Mucosa of descending colon (tissue), 3 donors: ENCODE measurements around the gene ARHGEF10L. TPM values are rescaled to one million over a fixed set of nuclear protein-coding genes. Genes with fewer than 3 reads are reported as not detected.

Experiments used
- ATAC-seq: fragments of 200-7000 bp; cut with Tn5 transposase; one replicate; pipeline ENCODE4 v1.9.1; 2020; ENCODE audit warnings: mild to moderate bottlenecking, moderate library complexity
- DNase-seq, 3 donors: peaks; one replicate each; pipeline ENCODE4 v3.0.0-alpha.2; 2020
- H3K36me3 ChIP-seq: fragments of 200-600 bp; one replicate; pipeline ENCODE4 v1.8.0; 2021; ENCODE audit warnings: low read depth, mild to moderate bottlenecking
- H3K4me1 ChIP-seq: fragments of 200-600 bp; one replicate; pipeline ENCODE4 v1.8.0; 2021; ENCODE audit warnings: low read depth, mild to moderate bottlenecking
- H3K4me3 ChIP-seq: fragments of 200-600 bp; one replicate; pipeline ENCODE4 v1.8.0; 2021; ENCODE audit warnings: mild to moderate bottlenecking
- H3K9me3 ChIP-seq: fragments of 200-600 bp; one replicate; pipeline ENCODE4 v1.8.0; 2021; ENCODE audit warnings: mild to moderate bottlenecking
- CTCF ChIP-seq: fragments of 200-600 bp; IDR thresholded peaks from one replicate; pipeline ENCODE4 v1.8.0; 2022; ENCODE audit warnings: antibody characterized with exemption, mild to moderate bottlenecking
- intact Hi-C, 2 donors: fragments of 100-400 bp; cut with DNase I in 1 of 2; cut with micrococcal nuclease in 1 of 2; formaldehyde crosslinking; loops; one replicate each; pipeline versions ENCODE4 v1.11.0 to v1.11.1; 2022; cut with DNase I, micrococcal nuclease
- total RNA-seq, 3 donors: library from RNA; stranded (reverse); fragmentation: NEBNext Ultra II Directional in 2 of 3; extraction: Animal tissue kit (Norgen Biotek cat#: 25700) in 2 of 3; gene quantifications; one replicate each; pipeline versions ENCODE4 v1.2.1 to v1.2.4, GENCODE V29; 2021 to 2023
- donor health status: DM: no; HTN: no; CAD: no; lungs with moderate emphysema.
- donor health status: DM: no; HTN: no; CAD: no.
- donor health status: DM: no; HTN: yes; CAD: no.

The ARHGEF10L gene
- total RNA-seq, 3 donors from 2014 or later: 87.6 to 146 (median 144) TPM

GRCh38 chr1:17554954-17555353 is 15.5 kb downstream of the ARHGEF10L start:
- H3K4me1 ChIP-seq: peaks cover 35% of the 10 kb centered on the region

DNA sequence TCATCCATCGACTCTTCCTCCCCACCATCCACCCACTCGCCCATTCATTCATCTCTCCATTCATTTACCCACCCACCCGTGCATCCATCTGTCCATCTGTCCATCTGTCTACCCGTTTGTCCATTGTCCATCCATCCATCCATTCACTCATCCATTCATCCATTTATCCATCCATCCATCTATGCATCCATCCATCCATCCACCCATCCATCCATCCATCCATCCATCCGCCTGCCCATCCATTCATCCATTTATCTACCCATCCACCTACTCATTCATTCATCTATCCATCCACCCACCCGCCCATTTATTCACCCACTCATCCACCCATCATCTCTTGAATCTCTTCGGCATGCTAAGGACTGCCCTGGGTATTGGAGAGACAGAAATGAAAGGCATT is 18.5 kb downstream of the ARHGEF10L start:
- no peaks in the 10 kb centered on the region for H3K36me3 ChIP-seq
- no peak for TF ChIP-seq CTCF
- intact Hi-C loops: no loop called here
- ATAC-seq (no peak), DNase-seq (no peak)
- no peaks in the 10 kb centered on the region for H3K9me3 ChIP-seq
- peaks cover 18% of the 10 kb centered on the region for H3K4me1 ChIP-seq
- no peak overlapping the region for H3K4me3 ChIP-seq

More at GRCh38 chr1:17554954-17555353, 15.5 kb downstream of the ARHGEF10L start:
- no peaks in the 10 kb centered on the region for H3K9me3 ChIP-seq
- DNase-seq (no peak), ATAC-seq (no peak)
- H3K36me3 ChIP-seq: no peaks in the 10 kb centered on the region
- no peak overlapping the region for H3K4me3 ChIP-seq
- no peak for TF ChIP-seq CTCF
- intact Hi-C loops: no loop called here

- Histone ChIP-seq H3K36me3 (no peaks in the 10 kb centered on the region), H3K9me3 (no peaks in the 10 kb centered on the region), H3K4me1 (peaks cover 23% of the 10 kb centered on the region), H3K4me3 (no peak overlapping the region)
- TF ChIP-seq CTCF: no peak
- DNase-seq (no peak), ATAC-seq (no peak)
- intact Hi-C loops: no loop called here
These were observed 19.0 kb downstream of the ARHGEF10L start for GRCh38 chr1:17558541-17558940.

DNA sequence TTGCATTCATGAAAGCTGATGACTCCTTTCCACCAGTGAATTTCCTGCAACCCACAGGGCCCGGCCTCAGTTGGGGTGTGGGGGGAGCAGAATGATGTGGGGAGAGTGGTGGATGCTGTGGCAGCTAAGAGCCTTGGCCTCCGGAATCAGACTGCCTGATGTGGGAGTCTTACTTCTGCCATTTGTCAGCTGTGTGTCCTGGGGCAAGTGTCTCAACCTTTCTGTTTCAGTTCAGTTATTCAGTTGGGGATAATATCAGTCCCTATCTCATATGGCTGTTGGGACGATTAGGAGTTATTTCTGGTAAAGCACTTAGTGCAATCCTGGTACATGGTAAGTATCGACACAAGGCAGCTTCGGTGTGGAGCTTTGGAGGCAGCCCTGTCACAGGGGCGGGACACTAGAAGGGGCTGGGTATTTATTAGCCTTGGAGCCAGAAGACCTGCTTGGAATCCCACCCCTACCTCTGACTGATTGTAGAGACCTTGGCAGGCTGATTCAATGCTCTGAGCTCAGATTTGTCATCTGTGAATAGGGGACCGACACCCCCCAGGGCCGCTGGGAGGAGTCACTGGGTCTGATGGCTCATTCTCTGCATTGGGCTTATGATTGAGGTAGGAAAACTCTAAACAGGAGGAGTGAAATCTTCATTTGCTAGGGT is 19.6 kb downstream of the ARHGEF10L start:
- no peaks in the 10 kb centered on the region for H3K9me3 ChIP-seq
- H3K4me1 ChIP-seq: peaks cover 28% of the 10 kb centered on the region
- no peak for TF ChIP-seq CTCF
- DNase-seq: no peak
- intact Hi-C loops: no loop called here
- H3K4me3 ChIP-seq: no peak overlapping the region
- ATAC-seq: peak; percentile 2
- H3K36me3 ChIP-seq: no peaks in the 10 kb centered on the region

DNA sequence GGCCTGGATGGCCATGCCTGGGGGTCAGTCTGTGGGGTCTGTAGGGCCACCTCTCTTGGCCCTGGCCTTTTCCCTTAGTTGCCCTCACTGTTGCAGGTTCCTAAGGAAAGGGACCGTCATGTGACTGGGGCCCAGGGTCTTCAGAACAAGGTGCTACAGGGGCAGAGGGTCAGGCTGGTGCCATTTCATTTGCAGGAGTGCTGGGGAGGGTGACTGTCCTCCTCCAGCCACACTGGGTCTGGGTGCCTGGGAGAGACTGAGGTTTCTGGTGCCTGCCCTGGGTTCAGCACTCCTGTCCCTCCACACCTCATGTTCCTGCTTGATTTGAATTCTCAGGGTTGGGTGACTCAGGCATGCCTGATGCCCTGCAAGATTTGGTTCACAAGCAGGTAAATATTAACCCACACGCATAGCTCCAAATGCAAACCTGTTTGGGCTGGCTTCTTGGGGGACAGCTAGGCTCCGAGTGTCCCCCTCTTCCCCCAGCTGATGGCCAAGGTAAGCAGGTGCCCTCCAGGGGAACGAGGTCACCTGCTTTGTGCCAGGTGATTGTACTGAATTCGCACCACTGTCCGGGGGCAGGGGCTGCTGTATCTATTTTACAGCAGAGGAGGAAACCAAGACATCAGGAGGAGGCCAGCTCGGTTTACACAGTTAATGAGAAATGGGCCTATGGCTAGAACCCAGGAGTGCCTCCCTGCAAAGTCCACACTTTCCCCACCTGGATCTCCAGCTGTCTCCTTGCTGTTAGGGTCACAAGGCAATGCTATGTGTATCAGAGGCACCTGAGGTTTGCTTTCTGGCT is 20.3 kb downstream of the ARHGEF10L start:
- Histone ChIP-seq H3K36me3 (no peaks in the 10 kb centered on the region), H3K4me1 (peaks cover 35% of the 10 kb centered on the region), H3K4me3 (no peak overlapping the region), H3K9me3 (no peaks in the 10 kb centered on the region)
- DNase-seq (peak in 1 of 3 donors; percentile 45), ATAC-seq (peak; percentile 82)
- intact Hi-C loops: no loop called here
- no peak for TF ChIP-seq CTCF
